ENCODE results near the gene SELENOM. TPM values are rescaled to one million over a fixed set of nuclear protein-coding genes. Genes with fewer than 3 reads are reported as not detected.

Gene SELENOM
- polyA plus RNA-seq, 1 experiment = 89.0 TPM

DNA sequence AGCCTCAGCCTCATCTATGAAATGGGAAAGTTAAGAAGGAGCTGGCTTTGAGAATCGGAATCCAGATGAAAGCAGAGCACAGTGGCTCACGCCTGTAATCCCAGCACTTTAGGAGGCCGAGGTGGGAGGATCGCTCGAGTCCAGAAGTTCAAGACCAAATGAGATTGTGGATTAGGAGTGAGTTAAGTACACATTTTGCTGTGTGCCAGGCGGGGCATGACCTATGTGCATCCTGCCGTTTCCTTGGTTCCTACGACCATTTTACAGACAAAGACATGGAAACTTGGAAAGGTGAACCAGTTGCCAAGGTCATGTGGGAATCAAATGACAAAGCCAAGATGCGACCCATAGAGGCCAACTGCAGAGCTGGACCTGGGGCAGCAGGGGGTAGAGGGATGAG, 28.8 kb upstream of the SELENOM start:
- no peaks in the 10 kb centered on the region; the same call in 1 of the 2 replicates for H3K9me3 ChIP-seq (ENCODE audit: control insufficient read depth, insufficient read depth, low read length)
- peaks cover 21% of the 10 kb centered on the region for H3K27me3 ChIP-seq (ENCODE audit: control insufficient read depth, insufficient read depth, low read length)
- no peak overlapping the region for H3K27ac ChIP-seq (ENCODE audit: low read depth, low read length)
- TF ChIP-seq, protein P1, sequence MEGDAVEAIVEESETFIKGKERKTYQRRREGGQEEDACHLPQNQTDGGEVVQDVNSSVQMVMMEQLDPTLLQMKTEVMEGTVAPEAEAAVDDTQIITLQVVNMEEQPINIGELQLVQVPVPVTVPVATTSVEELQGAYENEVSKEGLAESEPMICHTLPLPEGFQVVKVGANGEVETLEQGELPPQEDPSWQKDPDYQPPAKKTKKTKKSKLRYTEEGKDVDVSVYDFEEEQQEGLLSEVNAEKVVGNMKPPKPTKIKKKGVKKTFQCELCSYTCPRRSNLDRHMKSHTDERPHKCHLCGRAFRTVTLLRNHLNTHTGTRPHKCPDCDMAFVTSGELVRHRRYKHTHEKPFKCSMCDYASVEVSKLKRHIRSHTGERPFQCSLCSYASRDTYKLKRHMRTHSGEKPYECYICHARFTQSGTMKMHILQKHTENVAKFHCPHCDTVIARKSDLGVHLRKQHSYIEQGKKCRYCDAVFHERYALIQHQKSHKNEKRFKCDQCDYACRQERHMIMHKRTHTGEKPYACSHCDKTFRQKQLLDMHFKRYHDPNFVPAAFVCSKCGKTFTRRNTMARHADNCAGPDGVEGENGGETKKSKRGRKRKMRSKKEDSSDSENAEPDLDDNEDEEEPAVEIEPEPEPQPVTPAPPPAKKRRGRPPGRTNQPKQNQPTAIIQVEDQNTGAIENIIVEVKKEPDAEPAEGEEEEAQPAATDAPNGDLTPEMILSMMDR (IDR thresholded peaks at IDR 0.05; ENCODE audit: low read depth, low read length) = no peak
- no peak for DNase-seq (ENCODE audit: low read depth, low spot score)
- ChIA-PET CTCF (interaction anchor here (1.0 to 1.7 kb wide), 2 partner anchors 28 to 53 kb away, joined by 3 to 6 read pairs; partner anchors contain the start of gene SELENOM), POLR2A (no interaction called here)
- no peak overlapping the region for H3K4me3 ChIP-seq (ENCODE audit: low read depth, low read length)

DNA sequence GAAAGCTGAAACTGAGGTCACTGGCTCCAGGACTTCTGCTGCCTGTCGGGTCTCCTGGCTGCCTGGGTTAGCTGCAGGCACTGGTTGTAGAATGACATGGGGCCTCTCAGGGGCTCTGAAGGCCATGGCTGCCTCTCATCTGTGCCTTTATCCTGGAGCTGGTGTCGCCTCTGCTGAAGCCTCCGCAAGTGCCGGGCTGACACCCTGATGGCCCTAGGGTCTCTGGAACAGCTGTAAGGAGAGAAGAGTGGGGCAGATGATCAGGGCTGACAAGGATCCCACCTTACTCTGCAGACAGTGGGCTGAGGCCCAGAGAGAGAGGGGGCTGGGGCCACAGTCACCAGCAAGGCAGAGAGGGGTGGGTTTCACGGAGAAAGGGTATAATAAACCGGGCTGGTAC, 28.3 kb upstream of the SELENOM start:
- TF ChIP-seq, protein P1 (IDR thresholded peaks at IDR 0.05; ENCODE audit: low read depth, low read length) = no peak
- Histone ChIP-seq H3K4me3 (ENCODE audit: low read depth, low read length) (no peak overlapping the region), H3K27ac (ENCODE audit: low read depth, low read length) (no peak overlapping the region), H3K27me3 (ENCODE audit: control insufficient read depth, insufficient read depth, low read length) (peaks cover 18% of the 10 kb centered on the region), H3K9me3 (ENCODE audit: control insufficient read depth, insufficient read depth, low read length) (no peaks in the 10 kb centered on the region; the same call in 1 of the 2 replicates)
- POLR2A ChIA-PET = no interaction called here
- no peak for DNase-seq (ENCODE audit: low read depth, low spot score)
- CTCF ChIA-PET = interaction anchor here (1.0 to 1.7 kb wide), 2 partner anchors 28 to 53 kb away, joined by 3 to 6 read pairs; partner anchors contain the start of gene SELENOM

DNA sequence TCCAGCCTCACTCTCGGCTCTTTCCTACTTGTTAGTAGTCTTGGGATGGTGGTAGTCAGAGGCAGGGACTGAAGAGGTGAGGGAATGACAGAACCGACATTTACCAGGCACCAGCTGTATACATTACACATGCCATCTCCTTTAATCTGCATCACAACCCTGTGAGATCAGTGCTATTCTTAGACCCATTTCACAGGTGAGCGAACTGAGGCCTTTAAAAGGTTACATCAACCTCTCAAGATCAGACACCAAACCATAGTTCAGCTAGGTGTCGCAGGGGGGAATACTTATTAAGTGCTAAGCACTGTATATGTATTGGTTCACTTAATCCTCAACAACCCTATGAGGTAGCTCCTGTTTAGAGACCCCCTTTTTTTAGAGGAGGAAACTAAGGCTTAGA, 27.3 kb upstream of the SELENOM start:
- H3K4me3 ChIP-seq (ENCODE audit: low read depth, low read length) = no peak overlapping the region
- TF ChIP-seq, protein P1 (IDR thresholded peaks at IDR 0.05; ENCODE audit: low read depth, low read length) = no peak
- ChIA-PET CTCF (interaction anchor here (1.7 kb wide), 1 partner anchor 27 kb away, joined by 6 read pairs; the partner anchor contains the start of gene SELENOM), POLR2A (no interaction called here)
- no peak overlapping the region for H3K27ac ChIP-seq (ENCODE audit: low read depth, low read length)
- H3K9me3 ChIP-seq (ENCODE audit: control insufficient read depth, insufficient read depth, low read length) = no peaks in the 10 kb centered on the region; the same call in 1 of the 2 replicates
- no peak for DNase-seq (ENCODE audit: low read depth, low spot score)
- H3K27me3 ChIP-seq (ENCODE audit: control insufficient read depth, insufficient read depth, low read length) = peaks cover 9% of the 10 kb centered on the region

DNA sequence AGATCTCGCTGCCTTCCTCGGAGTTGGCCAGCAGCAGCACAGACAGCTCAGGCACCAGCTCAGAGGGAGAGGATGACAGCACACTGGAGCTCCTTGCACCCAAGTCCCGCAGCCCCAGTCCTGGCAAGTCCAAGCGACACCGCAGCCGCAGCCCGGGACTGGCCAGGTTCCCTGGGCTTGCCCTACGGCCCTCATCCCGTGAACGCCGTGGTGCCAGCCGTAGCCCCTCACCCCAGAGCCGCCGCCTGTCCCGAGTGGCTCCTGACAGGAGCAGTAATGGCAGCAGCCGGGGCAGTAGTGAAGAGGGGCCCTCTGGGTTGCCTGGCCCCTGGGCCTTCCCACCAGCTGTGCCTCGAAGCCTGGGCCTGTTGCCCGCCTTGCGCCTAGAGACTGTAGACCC, 26.5 kb upstream of the SELENOM start:
- H3K27me3 ChIP-seq (ENCODE audit: control insufficient read depth, insufficient read depth, low read length) = peaks cover 6% of the 10 kb centered on the region
- POLR2A ChIA-PET = no interaction called here
- no peak for DNase-seq (ENCODE audit: low read depth, low spot score)

DNA sequence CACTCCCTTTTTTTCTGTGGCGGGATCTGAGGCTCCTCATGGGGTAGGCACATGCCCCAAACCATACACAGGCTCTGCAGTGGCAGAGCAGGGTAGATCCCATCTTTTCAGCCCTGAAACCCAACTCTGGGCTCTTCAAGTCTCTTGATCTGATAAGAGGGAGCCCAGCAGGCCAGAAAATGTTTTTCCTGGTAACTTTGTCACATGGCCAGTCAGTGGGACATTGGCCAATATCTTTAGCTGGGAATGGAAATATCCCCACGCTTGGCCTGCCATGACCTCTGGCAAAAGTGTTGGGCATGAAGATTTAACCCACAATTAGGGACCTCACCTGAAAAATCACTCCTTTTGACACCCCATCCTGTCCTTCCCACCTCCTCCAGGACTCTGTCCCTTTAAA, 23.5 kb upstream of the SELENOM start:
- ChIA-PET POLR2A (no interaction called here), CTCF (interaction anchor here (2.2 kb wide), 1 partner anchor 24 kb away, joined by 4 read pairs; the partner anchor contains the start of gene SELENOM)

More for the DNA sequence above, 26.5 kb upstream of the SELENOM start:
- TF ChIP-seq, protein P1 (IDR thresholded peaks at IDR 0.05; ENCODE audit: low read depth, low read length) = no peak
- CTCF ChIA-PET = no interaction called here
- no peaks in the 10 kb centered on the region; the same call in 1 of the 2 replicates for H3K9me3 ChIP-seq (ENCODE audit: control insufficient read depth, insufficient read depth, low read length)
- no peak overlapping the region for H3K27ac ChIP-seq (ENCODE audit: low read depth, low read length)
- no peak overlapping the region for H3K4me3 ChIP-seq (ENCODE audit: low read depth, low read length)

More for the DNA sequence above, 23.5 kb upstream of the SELENOM start:
- Histone ChIP-seq H3K4me3 (ENCODE audit: low read depth, low read length) (no peak overlapping the region), H3K27ac (ENCODE audit: low read depth, low read length) (no peak overlapping the region), H3K27me3 (ENCODE audit: control insufficient read depth, insufficient read depth, low read length) (no peaks in the 10 kb centered on the region), H3K9me3 (ENCODE audit: control insufficient read depth, insufficient read depth, low read length) (no peaks in the 10 kb centered on the region; the same call in 1 of the 2 replicates)
- DNase-seq (ENCODE audit: low read depth, low spot score) = no peak
- TF ChIP-seq, protein P1 (IDR thresholded peaks at IDR 0.05; ENCODE audit: low read depth, low read length) = no peak
